ENCODE results near the gene CTCFL.
"Not testable (repeated sequence)": the region's sequence is repeated elsewhere in the genome, so short reads cannot be mapped to it uniquely, and the experiment has no call there.

The CTCFL gene

DNA sequence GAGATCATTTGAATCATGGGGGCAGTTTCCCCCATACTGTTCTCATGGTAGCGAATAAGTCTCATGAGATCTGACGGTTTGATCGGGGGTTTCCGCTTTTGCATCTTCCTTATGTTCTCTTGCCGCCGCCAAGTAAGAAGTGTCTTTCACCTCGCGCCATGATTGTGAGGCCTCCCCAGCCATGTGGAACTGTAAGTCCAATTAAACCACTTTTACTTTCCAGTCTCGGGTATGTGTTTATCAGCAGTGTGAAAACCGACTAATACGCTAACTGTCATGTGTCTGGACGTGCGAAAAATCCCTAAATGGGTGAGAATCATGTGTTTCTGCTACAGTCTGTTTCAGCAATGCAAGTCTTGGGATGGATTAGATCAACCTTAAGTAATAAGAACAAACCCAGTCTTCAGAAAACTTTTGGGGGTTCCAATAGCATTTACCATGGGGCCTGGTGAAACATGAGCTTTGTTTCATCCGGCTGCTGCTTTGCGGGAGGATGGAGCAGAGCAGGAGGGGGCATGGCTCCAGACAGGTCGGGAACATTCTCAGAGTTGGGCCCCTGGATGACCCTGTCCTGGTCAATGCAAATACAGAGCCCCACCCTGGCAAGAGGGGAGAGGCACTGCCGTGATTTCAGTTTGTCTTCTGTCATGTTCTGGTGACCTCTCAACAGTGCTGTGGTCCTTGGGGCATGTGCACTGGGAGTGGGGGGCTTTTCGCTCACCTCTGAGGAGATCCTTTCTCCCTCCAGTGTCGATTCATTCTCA lies 41.5 kb downstream of the CTCFL start:
- no peak for DNase-seq (ENCODE audit: low read depth in 2 of 3, low spot score in 1 of 3)

DNA sequence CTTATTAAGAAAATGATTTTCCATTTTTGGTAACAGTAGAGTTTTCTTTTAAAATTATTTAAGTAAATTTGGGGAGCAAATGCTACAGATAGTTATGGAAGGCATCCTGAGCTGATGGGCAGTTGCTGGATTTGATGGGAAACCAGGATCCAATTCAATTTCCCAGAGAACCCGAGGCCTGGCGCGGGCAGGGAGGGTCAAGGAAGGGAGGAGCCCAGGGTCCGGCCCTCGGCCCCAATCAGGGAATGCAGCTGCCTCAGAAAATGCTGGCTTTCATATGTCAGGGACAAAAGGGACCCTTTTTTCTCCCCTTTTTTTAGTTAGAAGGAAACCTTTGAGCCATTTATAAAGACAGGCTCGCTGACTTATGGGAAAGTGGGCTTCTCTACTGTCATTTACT lies 42.1 kb downstream of the CTCFL start:
- no peak for DNase-seq (ENCODE audit: low read depth in 2 of 3, low spot score in 1 of 3)

DNA sequence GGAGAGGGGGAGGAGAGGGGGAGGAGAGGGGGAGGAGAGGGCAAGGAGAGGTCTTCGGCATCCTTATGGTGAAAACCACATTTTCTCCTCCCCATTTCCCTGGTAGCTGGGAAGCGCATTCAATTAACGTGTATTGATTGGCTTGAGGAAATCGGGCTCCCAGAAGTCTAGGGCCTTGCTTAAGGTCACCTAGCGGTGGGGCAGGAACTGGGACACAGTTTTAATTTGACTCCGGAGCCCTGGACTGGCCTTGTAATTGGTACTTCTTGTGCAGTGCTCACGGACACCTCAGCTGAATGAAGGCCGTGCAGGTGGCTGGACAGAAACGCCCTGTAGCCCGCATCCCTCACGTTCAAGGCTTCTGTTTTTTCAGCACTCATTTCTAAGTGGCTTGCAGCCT lies 42.8 kb downstream of the CTCFL start:
- DNase-seq (ENCODE audit: low read depth in 2 of 3, low spot score in 1 of 3) = no peak

DNA sequence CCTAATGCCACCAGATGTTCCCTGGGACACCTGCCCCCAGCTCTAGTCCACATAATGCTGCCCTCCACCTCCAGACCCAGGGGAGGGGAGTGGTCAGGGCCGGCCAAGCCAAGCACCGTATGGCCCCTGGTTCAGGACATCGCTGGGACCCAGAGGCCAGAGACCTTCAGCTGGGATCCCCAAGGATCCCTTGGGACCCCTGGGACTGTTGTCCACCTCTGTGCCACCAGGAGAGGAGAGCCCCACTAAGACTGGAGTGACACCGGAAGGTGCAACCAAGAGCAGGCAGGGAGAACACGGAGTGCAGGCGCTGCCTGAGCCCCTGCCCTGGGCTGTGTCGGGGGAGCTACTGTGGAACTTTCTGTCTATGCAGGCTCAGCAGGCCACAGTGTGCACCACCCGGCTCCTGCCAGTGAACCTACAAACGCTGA lies 43.6 kb downstream of the CTCFL start:
- DNase-seq (ENCODE audit: low read depth in 2 of 3, low spot score in 1 of 3) = no peak

DNA sequence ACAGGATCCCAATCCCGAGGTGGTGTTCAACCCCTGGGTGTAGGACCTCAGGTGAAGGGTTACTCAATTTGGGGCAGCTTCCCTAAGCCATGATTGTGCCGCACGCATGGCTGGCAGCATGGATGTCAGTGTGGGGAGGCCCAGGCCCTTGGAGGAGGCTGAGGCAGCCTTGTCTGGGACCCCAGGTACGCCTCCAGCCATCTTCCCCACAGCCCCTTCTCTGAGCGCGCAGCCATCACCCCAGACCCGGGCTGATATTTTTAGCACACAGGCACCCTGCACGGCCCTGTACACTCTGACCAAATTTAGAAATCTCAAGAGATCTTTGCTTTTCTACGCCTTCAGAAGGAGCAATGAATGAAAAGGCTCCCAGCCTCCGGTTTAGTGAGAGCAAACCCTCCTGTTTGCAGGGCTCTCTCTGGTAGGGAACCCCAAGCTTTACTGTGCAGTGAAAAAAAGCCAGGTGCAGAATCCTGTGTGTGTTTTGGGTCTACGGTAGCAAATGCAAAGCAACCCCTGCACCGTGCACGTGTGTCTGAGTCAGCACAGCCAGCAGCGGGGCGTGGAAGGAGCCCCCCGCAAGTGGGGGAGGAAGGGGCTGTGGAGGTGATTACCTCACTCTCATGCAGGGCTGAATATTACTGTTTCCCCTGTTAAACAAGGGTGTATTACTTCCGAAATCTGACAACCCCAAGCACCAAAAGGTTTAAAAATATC lies 44.3 kb downstream of the CTCFL start:
- DNase-seq (ENCODE audit: low read depth in 2 of 3, low spot score in 1 of 3) = no peak

DNA sequence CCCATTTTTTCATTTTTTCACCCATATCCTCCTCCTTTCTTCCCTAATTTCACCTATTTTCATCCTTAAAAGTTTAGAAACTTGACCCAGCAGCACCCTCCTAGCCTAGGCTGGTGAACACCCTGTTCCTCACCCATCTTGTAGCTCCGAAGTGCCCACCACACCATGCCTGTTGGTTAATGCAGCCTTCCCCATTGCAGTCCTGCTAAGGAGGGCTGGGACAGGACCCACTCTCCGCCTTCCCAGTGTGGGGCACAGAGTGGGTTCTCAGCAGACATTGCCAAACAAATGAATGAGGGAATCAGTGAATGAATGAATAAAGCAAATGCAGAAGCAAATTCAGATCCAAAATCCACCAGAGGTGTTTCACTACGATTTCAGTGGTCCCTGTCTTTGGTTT lies 45.7 kb downstream of the CTCFL start:
- DNase-seq (ENCODE audit: low read depth in 2 of 3, low spot score in 1 of 3) = no peak

DNA sequence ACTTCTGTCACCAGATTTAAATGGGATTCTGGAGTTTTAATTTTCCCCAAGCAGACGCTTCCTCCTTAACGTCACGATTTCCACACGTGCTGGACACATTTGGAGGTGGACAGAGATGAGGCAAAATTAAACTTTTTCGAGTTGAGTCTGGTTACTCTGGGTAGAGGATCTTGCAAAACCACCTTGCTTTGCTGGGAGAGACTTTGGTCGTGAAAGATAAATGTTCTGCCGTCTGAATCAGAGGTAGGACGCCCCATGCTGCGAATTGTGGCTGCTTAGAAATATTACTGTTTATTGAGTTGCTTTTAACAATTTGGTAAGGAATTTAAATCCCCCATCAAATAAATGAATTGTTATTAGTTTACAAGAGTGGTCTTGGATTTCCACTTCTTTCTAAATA lies 46.8 kb downstream of the CTCFL start:
- no peak for DNase-seq (ENCODE audit: low read depth in 2 of 3, low spot score in 1 of 3)

DNA sequence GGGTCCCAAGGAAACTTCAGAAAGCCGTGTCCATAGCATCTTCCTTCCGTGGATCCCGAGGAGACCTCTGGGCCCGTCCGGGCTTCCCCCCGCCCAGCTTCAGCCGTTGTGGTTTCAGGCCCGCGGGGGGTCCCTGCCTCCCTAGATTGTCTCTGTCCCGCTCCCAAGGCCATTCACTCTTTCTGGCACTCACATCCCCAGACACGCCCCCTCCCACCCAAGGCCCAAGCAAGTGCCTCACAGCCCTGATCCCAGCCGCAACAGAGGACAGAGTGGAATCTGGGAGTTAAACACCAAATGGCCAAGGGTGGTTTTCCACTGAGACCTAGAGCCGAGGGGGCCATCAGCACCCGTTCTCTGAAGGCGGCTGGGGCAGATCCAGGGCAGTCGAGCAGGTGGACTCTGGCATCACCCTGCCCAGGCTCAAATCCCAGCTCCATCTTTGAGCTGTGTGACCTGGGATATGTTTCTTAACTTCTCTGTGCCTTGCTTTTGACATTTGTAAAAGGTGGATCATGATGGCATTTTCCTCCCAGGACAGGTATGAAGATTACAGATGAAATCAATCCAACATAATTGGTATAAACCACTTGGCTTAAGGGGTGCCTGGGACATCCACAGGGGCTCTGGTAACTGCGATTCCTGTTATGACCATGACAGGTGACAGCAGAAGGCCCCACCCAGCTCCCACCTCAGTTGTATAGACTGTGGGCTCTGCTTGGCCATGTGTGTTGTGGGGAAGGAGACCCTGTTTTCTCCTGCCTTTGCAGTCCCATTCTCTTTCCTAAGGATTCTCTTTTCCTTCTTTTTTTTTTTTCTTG lies 48.1 kb downstream of the CTCFL start:
- no peak for DNase-seq (ENCODE audit: low read depth in 2 of 3, low spot score in 1 of 3)

DNA sequence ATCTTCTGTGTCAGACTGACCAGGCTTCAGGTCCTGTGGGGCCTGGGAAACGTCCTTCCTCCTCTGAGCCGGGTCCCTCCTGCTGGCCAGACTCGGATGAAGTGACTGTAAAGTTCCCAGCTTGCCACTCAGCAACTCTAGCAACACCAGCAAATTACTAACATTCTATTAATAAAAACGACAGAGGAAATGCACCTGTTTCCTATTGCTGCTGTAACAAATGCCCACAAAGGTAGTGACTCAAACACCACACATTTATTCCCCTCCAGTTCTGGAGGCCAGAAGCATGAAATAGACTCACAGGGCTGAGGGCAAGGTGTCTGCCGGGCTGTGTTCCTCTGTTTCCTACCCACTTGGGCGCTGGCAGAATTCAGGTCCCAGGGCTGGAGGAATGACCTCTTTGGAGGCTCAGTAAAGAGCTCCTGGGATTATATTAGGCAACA lies 48.8 kb downstream of the CTCFL start:
- DNase-seq (ENCODE audit: low read depth in 2 of 3, low spot score in 1 of 3) = no peak

DNA sequence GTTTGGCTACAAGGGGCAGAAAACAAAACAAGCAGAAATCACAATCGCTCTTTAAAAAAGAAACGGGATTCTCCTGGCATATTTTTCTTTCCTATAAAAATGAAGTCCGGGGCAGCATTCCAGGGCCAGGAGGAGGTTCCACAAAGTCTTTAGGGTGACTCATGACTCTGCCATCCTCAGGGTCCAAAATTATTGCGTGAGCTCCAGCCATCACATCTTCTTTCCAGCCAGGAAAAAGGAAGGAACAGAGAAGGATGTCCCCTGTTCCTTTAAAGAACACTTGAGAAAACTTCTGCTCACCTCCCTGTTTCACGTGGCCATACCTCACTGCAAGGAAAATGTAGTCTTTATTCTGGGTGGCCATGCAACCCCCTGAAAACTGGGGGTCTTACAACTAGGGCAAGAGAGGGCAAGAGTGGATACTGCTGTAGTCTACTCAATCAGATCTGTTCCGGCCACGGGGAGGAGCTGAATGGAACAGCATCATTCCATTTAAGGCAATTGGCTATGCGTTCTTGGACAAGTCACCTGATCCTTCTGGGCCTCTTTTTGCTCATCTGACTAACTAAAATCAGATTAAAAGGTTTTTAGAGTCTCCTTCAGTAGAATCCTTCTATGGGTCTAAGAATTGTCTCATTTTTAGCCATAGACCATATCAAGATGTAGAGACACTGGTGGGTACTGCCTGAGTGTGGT lies 49.4 kb downstream of the CTCFL start:
- no peak for DNase-seq (ENCODE audit: low read depth in 2 of 3, low spot score in 1 of 3)

DNA sequence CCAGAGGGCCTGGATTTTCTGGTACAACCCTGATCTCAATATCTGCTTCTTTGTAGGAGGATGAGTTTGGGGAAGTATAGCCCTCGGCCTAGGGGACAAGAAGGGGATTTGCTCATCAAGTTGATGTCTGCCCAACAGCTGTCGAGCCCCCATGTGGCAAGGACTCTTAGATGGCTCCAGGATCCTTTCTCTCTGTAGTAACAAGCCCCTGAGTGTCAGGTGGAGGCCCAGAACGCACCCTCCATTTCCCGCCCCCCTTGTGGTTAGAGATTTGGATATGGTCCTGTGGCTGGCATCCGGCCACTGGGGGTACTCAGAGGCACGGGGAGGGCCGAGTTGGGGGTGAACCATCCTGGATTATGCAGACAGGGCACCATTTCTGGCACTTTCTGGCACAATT lies 50.1 kb downstream of the CTCFL start:
- no peak for DNase-seq (ENCODE audit: low read depth in 2 of 3, low spot score in 1 of 3)

DNA sequence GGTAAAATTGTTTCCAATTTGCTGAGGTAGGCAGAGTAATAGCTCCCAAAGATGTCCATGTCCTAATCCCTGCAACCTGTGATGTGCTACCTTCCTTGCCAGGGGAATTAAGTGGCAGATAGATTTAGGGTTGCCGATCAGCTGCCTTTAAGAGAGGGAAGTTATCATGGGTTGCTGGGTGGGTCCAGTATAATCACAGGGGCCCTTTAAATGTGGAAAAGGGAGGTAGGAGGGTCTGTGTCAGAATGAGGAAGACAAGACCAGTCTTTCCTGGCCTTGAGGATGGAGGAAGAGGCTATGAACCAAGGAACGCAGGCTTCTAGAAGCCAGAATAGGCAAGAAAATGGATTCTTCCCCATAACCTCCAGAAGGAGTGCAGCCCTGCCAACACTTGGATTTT lies 50.7 kb downstream of the CTCFL start:
- no peak for DNase-seq (ENCODE audit: low read depth in 2 of 3, low spot score in 1 of 3)

DNA sequence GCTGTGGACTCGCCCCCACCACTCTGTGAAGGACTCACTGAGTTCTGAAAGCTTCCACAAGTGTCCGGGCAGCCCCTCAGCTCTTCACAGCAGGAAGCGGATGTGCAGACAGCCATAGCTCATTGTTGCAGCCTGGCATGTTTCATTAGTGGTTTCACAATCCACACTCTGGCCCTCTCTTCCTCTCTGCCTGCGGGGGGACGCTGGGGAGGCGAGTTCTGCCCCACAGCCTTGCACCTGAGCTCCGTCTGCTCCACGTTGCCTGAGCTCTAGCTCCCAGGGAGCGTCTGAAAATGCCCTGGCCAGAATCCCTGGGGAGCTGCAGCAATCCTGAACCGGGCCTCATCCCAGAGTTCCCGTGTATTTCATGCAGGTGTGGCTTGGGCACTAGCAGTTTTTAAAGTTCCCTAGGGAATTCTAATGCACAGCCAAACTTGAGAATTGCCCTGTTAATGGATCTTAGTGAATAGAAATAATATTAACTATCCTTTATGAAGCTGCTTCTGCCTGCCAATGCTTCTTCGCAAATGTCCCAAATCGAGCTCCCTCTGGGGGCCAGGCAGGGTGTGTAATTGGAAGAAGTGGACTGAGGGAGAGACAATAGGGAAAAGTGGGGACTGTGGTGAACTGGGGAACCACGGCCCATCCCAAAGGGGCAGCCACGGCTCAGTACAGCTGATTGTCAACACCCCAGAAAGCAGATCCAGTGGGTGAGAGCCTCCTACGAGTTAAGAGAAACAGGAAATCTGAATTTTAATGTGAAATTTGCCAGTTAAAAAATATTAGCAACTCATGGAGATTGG lies 51.5 kb downstream of the CTCFL start:
- no peak for DNase-seq (ENCODE audit: low read depth in 2 of 3, low spot score in 1 of 3)

DNA sequence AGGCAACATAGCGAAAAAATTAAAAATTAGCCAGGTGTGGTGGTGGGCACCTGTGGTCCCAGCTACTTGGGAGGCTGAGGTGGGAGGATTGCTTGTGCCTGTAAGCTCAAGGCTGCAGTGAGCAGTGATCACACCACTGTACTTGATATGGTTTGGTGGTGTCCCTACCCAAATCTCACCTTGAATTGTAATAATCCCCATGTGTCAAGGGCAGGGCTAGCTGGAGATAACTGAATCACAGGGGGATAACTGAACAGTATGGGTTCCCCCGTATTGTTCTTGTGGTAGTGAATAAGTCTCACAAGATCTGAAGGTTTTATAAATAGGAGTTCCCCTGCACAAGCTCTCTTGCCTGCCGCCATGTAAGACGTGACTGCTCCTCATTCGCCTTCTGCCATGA lies 52.5 kb downstream of the CTCFL start:
- not testable (repeated sequence) for DNase-seq (ENCODE audit: low read depth in 2 of 3, low spot score in 1 of 3)

DNA sequence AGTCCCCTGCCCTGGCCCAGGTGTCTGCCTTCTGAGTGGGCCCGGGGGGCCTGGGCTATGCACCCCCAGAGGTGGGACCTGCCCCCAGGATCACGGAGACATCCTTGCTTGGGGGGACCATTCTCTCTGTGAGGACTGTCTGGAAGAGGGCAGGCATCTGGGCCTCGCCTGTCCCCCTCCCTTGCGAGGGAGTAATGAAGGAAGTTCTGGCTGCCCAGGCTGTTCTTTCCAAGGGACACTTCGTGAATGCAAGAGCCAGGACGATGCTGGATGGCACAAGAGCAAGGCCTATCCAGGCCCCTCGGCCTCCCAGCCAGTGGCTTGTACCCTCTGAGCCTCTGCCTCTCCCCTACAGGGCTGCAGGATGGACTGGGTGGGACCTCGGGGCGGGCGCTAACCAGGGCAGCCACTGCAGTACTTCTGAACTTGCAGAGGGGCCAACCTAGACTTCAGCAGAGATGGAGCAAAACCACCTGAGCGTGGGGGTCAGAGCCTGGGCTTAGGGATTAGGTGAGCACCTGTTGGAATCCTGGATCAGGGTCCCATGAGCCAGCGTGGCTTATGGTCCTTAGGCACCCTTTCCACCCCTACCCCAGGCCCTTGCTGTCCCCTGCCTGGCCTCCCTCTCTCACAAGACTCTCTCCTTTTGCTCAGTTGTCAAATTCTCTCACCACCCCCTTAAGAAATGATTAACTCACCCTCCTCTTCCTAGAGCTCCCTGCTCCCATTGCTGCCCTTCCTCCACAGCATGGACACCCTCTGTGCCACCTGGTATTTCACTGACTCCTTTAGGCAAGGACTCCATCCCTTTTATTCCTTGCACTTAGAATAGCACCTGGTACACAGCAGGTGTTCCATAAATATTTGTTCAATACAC lies 53.2 kb downstream of the CTCFL start:
- no peak for DNase-seq (ENCODE audit: low read depth in 2 of 3, low spot score in 1 of 3)

DNA sequence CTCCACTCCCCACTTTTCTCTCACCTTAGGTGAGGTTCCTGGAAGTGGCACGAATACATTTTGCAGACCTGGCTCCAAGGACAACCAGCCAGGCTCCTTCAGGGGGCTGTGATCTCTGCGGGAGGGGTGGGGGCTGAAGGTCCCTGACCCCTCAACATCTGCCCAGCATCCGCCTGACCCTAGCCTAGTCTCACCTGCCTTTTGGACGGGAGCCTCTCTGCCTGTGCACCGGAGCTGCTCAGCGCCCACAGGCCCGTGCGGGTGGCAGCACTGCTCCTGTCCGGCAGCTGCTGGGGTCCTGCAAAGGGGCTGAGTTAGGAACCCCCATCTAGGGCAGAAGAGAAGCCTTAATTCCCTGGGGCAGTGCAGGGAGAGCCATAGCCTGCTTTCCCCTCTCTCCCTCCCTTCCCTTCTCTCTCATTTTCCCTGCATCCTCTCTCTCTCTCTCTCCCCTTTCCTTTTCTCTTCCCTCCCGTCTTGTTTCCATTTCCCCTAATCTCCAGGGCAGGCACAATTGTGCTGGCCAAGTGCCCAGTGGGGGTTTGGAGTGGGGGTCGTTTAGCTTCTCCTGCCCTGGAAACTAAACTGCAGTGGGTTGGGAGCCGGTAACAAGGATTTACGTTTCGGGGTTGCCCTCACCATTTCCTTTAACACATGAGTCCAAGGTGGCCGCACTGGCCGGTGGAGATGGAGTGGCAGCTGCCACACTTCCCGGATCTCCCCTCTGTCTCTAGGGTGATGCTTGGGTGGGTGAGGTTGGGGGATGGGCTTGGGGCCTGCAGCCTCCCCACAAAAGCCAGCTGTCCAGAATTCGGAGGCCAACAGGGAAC lies 54.1 kb downstream of the CTCFL start:
- no peak for DNase-seq (ENCODE audit: low read depth in 2 of 3, low spot score in 1 of 3)

DNA sequence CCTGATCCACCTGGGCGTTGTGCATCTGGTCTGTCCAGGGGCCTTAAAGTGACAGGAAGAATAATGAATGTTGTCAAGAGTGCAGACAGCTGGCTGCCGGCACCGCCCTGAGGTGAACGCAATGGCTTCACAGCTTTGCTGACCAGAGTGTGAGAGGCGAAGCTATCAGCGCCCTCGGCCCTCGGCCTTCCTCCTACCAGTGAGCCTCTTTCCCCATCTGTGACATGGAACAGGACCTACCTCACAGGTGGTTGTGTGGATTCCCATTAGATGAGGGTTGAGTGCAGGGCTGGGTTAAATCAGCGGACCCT lies 54.8 kb downstream of the CTCFL start:
- no peak for DNase-seq (ENCODE audit: low read depth in 2 of 3, low spot score in 1 of 3)

DNA sequence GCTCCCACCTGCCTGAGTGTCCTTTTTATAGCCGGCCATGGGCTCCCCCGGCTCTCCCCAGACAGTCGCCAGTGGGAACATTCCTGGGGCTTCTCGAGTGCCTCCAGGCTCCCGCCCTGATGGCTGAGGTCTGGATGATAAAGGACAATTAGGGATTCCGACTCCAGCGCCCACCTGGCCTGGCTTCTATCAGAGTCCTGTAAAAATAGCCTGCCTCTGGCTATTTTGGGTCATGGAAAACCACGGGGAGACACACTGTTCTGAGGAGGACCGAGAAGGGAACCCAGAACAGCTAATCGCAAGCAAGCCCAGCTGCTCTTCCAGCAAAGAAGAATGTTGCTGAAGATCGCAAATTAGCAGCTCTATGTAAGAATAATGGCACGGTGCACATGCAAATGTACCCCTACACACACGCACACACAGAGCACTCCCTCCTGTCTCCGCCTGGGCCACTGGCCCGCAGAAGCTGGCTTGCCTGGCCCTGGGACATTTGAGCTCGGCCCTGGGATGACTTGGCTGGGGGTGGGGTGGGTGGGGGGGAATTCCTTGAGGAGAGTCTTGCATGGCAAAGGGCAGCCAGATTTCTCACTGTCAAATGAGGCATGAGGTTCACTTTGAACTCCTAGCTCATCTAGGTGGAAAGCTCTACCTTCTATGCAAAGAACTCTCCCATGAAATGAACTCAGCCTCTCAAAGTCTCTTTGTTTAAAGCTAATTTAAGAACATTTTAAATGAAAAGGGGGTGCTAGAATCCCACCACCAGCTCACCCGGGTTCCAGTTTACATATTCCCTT lies 55.3 kb downstream of the CTCFL start:
- DNase-seq (ENCODE audit: low read depth in 2 of 3, low spot score in 1 of 3) = no peak
